KBM-7 (cell line): ENCODE results near the gene ASMT.

Source experiments
- DNase-seq: peaks from one replicate; pipeline ENCODE4 v3.0.0-alpha.2; 2015
- in situ Hi-C: fragments of 300-500 bp; cut with MboI; formaldehyde crosslinking; loops from 2 replicates; pipeline ENCODE4 v1.14.3; 2020; ENCODE audit warnings: low sequenced_read_pairs, low pct_unique_long_range_greater_than_20kb, mixed read lengths

Gene ASMT

GRCh38 chrX:1596676-1597344 is 18.0 kb upstream of the ASMT start:
- in situ Hi-C loops: no loop called here
- DNase-seq: no peak

- DNase-seq: no peak
- in situ Hi-C loops: no loop called here
These were observed 17.4 kb upstream of the ASMT start for GRCh38 chrX:1597345-1598020.

GRCh38 chrX:1598021-1598875 is 16.6 kb upstream of the ASMT start:
- no peak for DNase-seq
- in situ Hi-C loops: no loop called here

- in situ Hi-C loops: no loop called here
- no peak for DNase-seq
These were observed 15.7 kb upstream of the ASMT start for GRCh38 chrX:1598876-1599790.

- in situ Hi-C loops: no loop called here
- no peak for DNase-seq
These were observed 15.0 kb upstream of the ASMT start for GRCh38 chrX:1599791-1600405.

GRCh38 chrX:1600406-1601050 is 14.3 kb upstream of the ASMT start:
- in situ Hi-C loops: no loop called here
- no peak for DNase-seq

GRCh38 chrX:1601051-1601767 is 13.7 kb upstream of the ASMT start:
- in situ Hi-C loops: no loop called here
- DNase-seq: no peak

- no peak for DNase-seq
- in situ Hi-C loops: no loop called here
These were observed 13.1 kb upstream of the ASMT start for GRCh38 chrX:1601768-1602085.

GRCh38 chrX:1602299-1602698 is 12.6 kb upstream of the ASMT start:
- no peak for DNase-seq
- in situ Hi-C loops: no loop called here

GRCh38 chrX:1606496-1606895 is 8.4 kb upstream of the ASMT start:
- in situ Hi-C loops: no loop called here
- no peak for DNase-seq

- in situ Hi-C loops: no loop called here
These were observed 5.5 kb upstream of the ASMT start for GRCh38 chrX:1609311-1609710.

GRCh38 chrX:1609762-1610161 is 5.1 kb upstream of the ASMT start:
- no peak for DNase-seq
- in situ Hi-C loops: no loop called here

More at GRCh38 chrX:1609311-1609710, 5.5 kb upstream of the ASMT start:
- no peak for DNase-seq

- in situ Hi-C loops: no loop called here
- peak; percentile 61 for DNase-seq
These were observed 4.7 kb upstream of the ASMT start for GRCh38 chrX:1610166-1610565.

- in situ Hi-C loops: no loop called here
- DNase-seq: no peak
These were observed 4.1 kb upstream of the ASMT start for GRCh38 chrX:1610736-1611135.

GRCh38 chrX:1612641-1613286 is 2.1 kb upstream of the ASMT start:
- in situ Hi-C loops: no loop called here
- DNase-seq: no peak

GRCh38 chrX:1618689-1619088 is 3.8 kb downstream of the ASMT start:
- DNase-seq: peak; percentile 25
- in situ Hi-C loops: no loop called here

- DNase-seq: no peak
- in situ Hi-C loops: no loop called here
These were observed 8.8 kb downstream of the ASMT start for GRCh38 chrX:1623691-1624090.
